Stimulated activated CD8-positive, alpha-beta memory T cell treated with anti-CD3 and anti-CD28 coated beads, Interleukin-7, amount 100 ng/mL, for 48 hours (primary cell): ENCODE results near the gene RRP1B.
A peak's percentile ranks its signal among the peaks of the same experiment; 100 is the strongest.
"Not testable (repeated sequence)": the region's sequence is repeated elsewhere in the genome, so short reads cannot be mapped to it uniquely, and the experiment has no call there.

Source experiments
- DNase-seq, 2 donors: peaks; one replicate each; pipeline ENCODE4 v3.0.0-alpha.2; 2020; ENCODE audit warnings: low read depth in 1 of 2; ENCODE audit errors: extremely low read depth in 1 of 2

RRP1B gene

DNA sequence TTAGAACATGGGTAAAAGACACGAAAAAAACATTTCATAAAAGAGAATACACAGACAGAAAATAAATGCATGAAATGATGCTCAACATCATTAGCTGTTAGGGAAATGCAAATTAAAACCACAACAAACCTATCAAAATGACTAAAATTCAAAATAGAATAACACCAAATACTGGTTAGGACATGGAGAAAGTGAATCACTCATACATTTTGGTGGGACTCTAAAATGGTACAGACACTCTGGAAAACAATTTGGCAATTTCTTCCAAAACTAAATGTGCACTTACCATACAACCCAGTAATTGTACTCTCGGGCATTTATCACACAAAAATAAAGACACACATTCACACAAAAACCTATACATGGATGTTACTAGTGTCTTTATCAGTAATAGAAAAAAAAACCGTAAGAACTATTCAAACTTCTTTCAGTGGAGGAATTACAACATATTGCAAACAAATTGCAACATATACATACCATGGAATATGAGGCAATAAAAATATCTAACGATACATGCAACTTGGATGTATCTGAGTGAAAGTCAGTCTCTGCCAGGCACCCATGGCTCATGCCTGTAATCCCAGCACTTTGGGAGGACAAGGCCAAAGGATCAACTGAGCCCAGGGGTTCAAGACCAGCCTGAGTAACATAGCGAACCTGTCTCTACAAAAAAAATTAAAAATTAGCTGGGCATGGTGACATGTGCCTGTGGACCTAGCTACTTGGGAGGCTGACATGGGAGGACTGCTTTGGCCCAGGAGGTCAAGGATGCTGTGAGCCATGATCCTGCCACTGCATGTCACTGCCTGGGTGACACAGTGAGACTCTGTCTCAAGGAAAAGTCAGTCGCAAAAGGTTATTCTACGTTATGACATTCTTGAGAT, 19.6 kb upstream of the RRP1B start:
- no peak for DNase-seq

DNA sequence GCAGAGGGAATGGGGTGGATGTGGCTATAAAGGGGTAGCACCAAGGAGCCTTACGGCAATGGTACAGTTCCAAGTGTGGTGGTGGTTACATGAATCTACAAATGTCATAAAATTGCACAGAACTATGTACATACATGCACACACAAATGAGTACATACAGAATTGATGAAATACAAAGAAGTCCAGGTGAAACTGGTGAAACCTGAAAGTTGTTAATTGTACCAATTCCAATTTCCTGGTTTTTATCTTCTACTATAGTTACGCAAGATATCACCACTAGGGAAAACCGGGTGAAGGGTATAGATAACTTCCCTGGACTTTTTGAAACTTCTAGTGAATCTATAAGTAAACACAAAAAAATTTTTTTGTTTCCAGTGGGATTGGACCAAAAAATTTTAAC, 19.0 kb upstream of the RRP1B start:
- no peak for DNase-seq

DNA sequence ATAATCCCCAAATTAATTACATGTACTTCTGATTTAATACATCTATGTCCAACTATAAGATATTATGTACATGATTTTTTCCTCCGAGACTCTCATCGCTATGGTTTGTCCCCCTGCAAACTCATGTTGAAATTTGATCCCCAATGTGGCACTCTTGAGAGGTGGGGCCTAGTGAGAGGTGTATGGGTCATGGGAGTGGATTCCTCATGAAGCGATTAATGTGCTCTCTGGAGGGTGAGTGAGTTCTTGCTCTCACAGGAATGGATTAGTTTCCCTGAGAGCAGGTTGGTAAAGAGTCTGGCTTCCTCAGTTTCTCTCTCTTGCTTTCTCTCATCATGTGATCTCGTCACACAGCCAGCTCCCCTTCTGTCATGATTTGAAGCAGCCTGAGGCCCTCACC, 16.2 kb upstream of the RRP1B start:
- DNase-seq = no peak

DNA sequence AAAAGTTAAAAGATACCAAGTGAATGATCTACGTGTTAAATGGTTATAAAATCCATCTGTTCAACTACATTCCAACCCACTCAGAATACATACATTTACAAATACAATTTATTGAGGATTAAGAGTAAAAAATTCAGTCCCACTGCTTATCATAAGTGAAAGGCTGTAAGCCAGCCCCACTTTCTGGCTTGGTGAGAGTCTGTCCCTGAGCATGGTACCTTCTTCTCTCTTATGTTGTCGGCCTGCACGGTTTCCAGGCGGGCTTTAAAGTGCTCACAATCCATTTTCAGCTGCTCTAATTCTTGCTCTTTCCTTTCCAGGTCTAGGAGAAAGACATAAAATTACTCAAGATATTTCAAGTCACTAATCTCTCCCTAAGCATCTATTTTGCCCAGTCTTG, 15.3 kb upstream of the RRP1B start:
- DNase-seq = no peak

DNA sequence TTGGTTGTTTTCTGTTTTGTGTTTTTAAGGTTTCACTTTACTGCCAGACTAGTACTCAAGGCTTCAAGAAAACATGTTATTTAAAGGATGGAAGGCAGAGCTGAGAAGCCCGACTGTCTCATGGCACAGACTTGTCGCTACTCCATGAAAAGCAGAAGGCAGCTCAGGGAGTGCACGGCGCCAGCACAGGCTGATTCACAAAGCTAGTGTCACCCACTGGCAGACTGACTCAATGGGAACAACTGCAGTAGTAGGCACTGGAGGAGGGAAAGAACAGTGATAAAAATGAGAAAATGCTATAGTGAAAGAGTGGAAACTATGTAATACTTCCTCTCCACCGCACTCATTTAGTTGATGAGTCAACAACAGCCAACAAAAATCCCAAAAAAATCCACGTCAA, 14.8 kb upstream of the RRP1B start:
- no peak for DNase-seq

DNA sequence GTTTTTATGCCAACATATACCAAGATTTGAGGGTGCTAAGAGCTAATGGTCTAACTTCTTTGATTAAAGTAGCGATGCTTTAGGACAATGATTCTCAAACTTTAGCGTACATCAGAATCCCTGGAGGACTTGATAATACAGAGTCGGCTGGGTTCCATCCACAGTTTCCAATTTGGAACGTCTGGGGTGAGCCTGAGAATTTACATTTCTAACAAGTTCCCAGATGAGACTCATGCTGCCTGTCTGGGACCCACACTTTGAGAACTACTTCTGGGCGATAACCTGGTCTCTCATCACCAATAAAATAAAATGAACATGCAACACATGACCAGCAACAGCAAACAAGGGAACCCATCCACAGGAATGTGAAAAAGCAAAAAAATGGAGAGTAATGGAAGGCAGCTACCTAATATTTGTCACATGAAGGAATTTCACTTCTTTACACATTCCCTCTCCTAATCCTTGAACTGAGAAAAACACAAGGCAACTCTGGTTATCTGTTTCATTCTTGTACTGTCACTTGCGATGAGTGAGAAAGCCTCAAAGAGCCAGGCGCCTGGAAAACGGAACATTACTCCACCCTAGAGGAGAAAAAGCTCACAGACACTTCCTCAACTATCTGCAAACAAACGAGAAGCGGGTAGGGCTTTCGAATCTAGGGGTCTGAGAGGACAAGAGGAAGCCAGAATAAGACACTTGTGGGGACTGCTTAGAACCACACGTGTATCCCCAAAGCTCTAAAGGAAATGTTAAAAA, 14.0 kb upstream of the RRP1B start:
- DNase-seq = no peak

DNA sequence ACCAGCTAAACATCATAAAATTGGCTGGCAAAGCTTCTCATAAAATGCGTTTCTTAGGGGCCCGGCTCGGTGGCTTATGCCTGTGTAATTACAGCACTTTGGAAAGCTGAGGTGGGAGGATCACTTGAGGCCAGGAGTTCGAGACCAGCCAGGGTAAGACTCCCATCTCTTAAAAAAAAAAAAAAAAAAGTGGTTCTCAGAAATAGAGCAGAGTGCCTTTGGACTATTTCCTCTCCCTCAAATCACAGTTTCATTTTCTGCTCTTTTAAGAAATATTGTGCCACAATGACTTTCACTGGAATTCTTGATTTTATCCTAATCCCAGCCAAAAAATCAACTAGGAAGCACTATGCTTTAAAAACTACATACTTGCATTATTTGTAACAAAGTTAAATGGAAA, 13.4 kb upstream of the RRP1B start:
- no peak for DNase-seq

DNA sequence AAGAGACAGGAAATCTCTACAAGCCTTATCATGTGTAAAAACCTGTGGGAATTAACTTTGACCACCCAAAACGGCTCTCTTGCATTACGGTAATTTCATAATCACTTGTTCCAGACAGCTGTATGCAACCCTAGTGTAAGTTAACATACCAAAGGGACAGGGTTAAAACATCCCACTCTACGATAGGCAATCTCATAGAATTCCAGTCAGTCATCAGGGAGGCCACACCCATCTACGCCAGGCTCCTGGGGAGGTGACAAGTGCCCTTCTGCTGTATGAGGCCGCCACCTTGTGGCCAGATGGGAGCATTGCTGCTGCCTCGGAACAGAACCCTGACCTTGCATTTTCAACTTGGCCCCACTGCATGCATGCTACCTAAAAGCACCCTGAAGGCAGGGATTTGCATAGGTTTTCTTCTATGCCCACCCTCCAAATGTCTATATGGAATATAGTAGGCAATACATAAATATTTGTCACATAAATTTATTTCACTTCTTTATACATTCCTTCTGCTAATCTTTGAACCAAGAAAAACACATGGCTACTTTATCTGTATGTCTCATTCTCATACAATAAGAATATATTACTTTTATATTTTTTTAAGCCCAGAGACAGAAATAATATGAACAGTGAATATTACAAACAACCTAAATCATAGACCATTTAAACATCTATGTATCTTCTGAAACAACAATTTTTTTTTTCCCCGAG, 12.7 kb upstream of the RRP1B start:
- DNase-seq = peak; percentile 53 to 77

DNA sequence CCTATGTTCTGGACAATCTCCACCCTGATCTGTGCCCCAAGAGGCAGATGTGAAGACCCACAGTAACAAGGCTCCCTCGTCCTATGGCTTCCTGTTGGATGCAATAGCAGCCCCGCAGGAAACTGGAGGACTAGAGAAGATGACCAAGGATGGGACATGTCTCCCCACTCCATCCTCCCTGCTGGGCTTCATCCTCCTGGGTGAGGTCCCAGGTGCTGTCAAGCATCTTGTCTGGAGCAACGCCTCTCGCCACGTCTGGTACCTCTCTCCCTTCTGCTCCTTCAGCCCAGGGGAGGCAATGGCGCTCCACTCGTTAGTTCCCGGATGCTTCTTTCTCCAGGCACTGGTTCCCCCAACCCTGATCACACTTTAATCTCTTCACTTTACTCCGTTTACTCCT, 11.2 kb upstream of the RRP1B start:
- no peak for DNase-seq

DNA sequence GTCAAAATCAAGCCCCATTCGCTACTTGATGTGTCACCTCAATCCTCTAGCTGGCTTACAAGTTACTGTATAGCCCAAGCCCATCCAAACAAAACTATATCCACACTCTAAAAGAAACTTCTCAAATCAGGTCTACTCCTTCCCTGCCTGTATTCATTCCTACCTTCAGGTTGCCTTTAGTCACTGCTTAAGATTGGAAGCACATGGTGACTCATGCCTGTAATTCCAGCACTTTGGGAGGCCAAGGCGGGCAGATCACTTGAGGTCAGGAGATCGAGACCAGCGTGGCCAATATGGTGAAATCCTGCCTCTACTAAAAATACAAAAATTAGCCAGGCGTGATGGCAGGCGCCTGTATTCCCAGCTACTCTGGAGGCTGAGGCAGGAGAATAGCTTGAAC, 7.4 kb upstream of the RRP1B start:
- DNase-seq = not testable (repeated sequence)

DNA sequence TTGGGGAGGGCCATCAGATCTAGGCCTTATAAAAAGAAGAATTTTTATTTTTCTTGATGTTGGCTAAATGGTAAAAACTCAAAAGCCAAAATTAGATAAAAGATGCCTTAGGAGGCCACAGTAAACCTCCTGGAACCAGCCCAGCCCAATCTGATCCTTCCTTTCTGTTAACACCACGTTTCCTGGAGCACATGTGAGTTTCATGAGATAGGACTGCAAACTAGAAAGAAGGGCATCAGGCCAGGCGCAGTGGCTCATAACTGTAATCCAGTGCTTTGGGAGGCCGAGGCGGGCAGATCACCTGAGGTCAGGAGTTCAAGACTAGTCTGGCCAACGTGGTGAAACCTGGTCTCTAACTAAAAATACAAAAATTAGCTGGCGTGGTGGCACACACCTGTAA, 6.7 kb upstream of the RRP1B start:
- no peak for DNase-seq

DNA sequence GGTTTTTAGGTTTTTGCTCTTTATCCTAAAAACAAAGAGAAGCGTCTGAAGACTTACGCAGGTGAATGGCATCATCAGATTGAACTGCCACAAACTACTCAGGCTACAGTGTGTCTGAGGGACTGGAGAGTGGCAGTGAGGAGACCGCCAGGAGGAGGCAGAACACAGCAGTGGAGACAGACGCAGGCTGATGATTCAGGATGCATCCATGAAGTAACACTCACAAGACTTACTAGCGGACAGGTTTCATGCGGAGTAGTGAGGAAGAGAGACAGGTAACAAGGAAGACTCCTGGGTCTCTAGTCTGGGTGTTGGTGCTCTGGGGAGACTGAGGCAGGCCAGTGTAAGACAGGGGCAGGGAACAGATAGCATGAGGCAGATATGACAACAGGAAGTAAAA, 5.7 kb upstream of the RRP1B start:
- DNase-seq = no peak

DNA sequence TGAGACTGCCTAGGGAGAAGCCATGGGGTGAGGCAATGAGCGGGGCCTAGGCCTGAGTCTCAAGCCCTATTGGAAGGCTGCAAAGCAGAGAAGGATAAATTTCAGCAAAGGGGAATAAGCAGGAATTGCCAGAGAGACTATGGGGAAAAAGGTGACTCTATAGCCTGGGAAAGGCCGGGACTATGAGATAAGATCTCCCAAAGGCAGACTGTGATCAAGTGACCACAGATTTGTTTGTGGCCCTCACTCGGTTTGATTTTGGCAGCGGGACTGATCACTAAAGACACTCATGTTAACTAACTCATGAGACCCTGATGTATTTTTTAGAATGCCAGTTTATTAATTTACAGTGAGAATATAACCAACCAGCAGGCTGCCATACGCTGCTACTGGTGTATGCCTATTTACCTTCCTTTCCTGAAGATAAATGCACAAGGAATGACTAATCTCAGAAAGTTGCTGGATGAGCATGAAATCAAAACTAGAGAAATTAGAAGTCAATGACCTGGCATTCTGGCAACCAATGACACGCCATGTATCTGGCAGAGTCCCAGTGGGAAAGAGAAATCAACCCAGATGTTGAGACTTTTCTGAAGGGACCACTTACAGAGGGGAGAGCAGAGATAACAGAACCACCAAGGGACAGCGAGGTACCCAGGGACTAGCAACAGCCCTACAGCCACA, 4.4 kb upstream of the RRP1B start:
- no peak for DNase-seq

DNA sequence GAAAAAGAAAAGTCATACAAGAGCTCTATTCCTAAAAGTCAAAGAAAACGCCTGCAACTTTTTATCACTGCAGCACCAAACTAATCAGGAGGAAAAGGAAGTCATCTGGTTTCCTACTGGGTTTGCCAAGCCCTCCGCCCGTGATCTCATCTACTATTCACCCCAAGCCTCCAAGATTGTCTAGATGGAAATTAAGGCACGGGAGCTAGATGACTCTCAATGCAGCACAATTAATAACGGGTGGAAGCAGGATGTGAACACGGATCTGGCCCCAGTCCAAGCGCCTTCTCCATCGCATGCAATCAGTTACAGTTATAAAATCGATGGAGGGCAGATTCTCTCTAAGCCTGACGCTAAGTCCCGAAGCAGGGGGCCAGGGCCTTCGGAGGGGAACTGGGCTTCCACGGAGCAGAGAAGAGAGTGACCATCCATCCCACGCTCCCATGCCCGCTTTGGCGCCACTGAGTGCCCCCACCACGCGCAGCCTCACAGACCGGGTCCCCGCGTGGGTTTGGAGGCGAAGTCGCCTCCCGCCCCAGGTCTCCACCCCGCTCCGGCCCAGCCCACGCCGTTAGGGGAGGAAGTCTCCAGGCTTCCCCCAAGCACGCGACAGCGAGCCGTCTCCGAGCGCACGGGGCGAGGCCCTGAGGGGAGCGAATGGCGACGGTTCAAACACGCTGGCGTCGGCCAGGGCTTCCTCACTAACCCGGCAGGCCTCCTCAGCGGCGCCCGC, 1.8 kb upstream of the RRP1B start:
- DNase-seq = no peak

DNA sequence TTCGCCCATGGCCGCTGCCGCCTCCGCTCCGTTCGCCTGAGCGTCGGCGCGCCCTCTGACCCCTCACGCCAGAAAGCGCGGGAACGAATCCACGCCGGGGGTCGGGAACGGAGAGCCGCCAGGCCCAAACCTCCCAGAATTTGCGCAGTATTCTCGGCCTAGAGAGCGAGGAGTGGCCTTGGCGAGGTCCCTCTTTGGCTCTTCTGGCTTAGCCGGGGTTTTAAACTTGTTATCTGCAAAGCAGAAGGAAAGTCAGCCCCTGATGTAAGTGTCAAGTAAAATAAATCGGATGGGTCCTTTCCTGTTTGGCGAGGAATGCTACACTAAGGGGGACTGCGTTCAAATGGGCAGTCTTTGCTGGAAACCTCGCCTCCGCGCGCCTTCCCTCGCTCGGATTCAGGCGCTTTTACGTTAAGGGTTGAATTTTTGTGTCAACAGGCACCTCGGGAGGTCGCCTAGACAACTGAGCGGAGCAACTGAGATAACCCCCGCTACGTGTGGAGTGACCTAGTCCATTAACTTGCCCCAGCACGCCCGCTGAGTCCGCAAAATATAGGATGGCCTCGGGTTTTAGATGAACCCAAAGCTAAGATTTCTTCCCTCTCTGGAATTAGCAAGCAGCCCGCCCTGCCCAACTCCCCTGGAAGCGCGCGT, 1.1 kb upstream of the RRP1B start:
- no peak for DNase-seq

DNA sequence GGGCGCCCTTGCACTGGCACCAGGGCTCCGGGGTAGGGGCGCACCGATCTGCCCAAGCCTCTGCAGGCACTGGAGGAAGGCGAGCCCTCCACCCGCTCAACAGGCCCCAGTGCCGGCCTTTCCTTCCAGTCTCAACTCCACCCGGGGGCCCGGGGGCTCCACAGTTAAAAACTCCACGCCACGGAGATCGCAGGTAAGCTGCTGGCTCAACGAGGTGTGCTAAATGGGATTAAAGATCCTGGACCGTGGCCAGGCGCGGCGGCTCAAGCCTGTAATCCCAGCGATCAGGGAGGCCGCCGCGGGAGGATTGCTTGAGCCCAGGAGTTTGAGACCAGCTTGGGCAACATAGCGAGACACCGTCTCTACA, 608 bp upstream of the RRP1B start:
- DNase-seq = no peak

DNA sequence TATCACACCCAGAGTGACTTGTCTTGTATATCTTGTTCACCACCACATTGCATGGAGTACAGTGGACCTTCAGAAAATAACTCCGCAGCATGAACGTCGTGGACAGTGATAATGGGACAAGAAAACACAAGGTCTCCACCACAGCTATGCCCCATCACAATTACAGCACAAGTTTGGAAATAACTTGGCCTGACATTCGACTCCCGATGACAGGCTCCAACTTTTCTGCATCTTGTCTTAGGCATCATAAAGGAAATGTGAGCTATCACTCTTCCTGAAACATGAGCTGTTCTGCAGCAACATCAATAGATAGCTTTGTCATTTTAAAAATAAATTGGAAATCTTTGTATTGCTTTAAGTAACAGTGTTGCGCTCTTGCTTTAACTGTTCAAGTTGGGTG, 2.9 kb downstream of the RRP1B start:
- no peak for DNase-seq

DNA sequence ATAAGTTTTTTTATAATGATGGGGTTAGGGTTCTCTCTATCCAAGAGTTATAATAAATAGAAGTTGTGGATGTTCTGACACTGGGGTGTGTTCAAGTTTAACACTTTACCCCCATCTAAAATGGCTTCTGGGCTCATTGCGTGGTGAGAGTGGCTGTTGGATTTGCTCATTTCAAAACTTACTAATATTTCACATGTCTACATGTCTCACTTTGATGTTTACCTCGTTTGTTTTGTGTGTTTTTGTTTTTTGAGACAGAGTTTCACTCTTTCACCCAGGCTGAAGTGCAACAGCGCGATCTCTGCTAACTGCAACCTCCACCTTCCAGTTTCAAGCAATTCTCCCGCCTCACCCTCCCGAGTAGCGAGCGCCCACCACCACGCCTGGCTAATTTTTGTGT, 3.7 kb downstream of the RRP1B start:
- no peak for DNase-seq

DNA sequence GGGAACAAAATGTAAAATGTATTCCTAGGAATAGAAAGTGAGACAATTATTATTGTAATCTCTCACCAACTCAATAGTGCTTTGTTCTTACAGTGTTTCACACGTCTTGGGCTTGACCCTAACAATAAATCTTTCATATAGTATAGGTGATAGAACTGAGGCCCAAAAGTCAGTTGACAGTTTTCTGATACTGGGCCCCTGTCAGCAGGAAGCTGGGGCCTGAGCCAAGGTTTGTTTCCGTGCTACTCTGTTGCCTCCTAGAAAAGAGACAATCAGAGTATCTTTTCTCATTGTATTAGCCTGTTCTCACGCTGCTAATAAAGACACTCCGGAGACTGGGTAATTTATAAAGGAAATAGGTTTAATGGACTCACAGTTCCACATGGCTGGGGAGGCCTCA, 5.0 kb downstream of the RRP1B start:
- DNase-seq = no peak

DNA sequence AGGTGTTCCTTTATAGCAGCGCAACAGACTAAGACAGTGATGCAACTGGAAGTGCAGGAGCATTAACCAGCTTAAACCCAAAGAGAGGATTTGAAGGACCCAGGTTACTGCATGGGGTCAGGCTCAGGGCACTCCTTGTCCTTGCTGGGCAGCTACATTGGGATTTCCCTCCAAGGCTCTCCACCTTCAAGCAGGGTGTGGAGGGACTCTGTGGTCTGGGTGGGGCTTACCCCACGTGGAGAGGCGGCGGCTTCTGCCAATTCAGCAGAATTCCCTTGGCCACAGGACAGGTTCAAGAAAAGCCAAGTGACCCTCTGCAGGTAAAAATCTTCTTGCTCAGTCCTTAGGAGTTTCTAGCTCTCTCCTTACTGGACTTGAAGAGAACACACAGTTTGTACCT, 6.5 kb downstream of the RRP1B start:
- DNase-seq = no peak
